GM18498 (cell line): Measurements from ENCODE around the gene SAA1.

Source experiments
- ATAC-seq: cut with Tn5 transposase; IDR thresholded peaks from one replicate; pipeline ENCODE4 v1.9.1; 2021; ENCODE audit warnings: mild to moderate bottlenecking, moderate library complexity; ENCODE audit not compliant: unreplicated experiment

The SAA1 gene

GRCh38 chr11:18265949-18266348 lies at the start of gene SAA1:
Gene SAA1, plus strand, starts transcription at chr11:18266264. Its CDS starts 624 bp downstream, at chr11:18266888.
- ATAC-seq = no peak

- no peak for ATAC-seq
Measured at GRCh38 chr11:18221274-18221876, 44.7 kb upstream of the SAA1 start.

GRCh38 chr11:18222814-18223421 lies 43.1 kb upstream of the SAA1 start:
- ATAC-seq = no peak

- no peak for ATAC-seq
Measured at GRCh38 chr11:18223591-18224387, 42.3 kb upstream of the SAA1 start.

- ATAC-seq = no peak
Measured at GRCh38 chr11:18225913-18226312, 40.2 kb upstream of the SAA1 start.

GRCh38 chr11:18229501-18229900 lies 36.6 kb upstream of the SAA1 start:
- peak; percentile 97 for ATAC-seq

- no peak for ATAC-seq
Measured at GRCh38 chr11:18230859-18231258, 35.2 kb upstream of the SAA1 start.

- no peak for ATAC-seq
Measured at GRCh38 chr11:18233912-18234311, 32.2 kb upstream of the SAA1 start.

- ATAC-seq = no peak
Measured at GRCh38 chr11:18235394-18236334, 30.4 kb upstream of the SAA1 start.

- no peak for ATAC-seq
Measured at GRCh38 chr11:18236664-18237356, 29.3 kb upstream of the SAA1 start, which contains the start of gene SAA4. Gene SAA4, minus strand, starts transcription at chr11:18236802. Its CDS starts 876 bp downstream, at chr11:18235926.

- ATAC-seq = no peak
Measured at GRCh38 chr11:18239655-18240054, 26.4 kb upstream of the SAA1 start.

GRCh38 chr11:18243783-18244362 lies 22.2 kb upstream of the SAA1 start:
- ATAC-seq = no peak

GRCh38 chr11:18245396-18245795 lies 20.7 kb upstream of the SAA1 start:
- ATAC-seq = no peak

- ATAC-seq = peak; percentile 90
Measured at GRCh38 chr11:18246379-18247190, 19.5 kb upstream of the SAA1 start.

- peak; percentile 20 for ATAC-seq
Measured at GRCh38 chr11:18247191-18247581, 18.9 kb upstream of the SAA1 start.

- ATAC-seq = no peak
Measured at GRCh38 chr11:18248561-18248960, 17.5 kb upstream of the SAA1 start, which contains the start of gene SAA2. Gene SAA2, minus strand, starts transcription at chr11:18248668. Its CDS starts 657 bp downstream, at chr11:18248011.

GRCh38 chr11:18253233-18253632 lies 12.8 kb upstream of the SAA1 start:
- no peak for ATAC-seq

GRCh38 chr11:18253778-18254338 lies 12.2 kb upstream of the SAA1 start:
- ATAC-seq = no peak
